Hepatocyte (in vitro differentiated cells): ENCODE data around the gene PEAK1. TPM values are rescaled to one million over a fixed set of nuclear protein-coding genes. Genes with fewer than 3 reads are reported as not detected.
"Not testable (repeated sequence)": the region's sequence is repeated elsewhere in the genome, so short reads cannot be mapped to it uniquely, and the experiment has no call there.

Experiments
- DNase-seq: peaks from one replicate; pipeline ENCODE4 v3.0.0-alpha.2; 2016; ENCODE audit warnings: low spot score
- H2AFZ ChIP-seq: fragments of 200-600 bp; sonication (generic); 2 replicates; pipeline ENCODE4 v1.6.0; 2016; ENCODE audit warnings: antibody characterized with exemption, mild to moderate bottlenecking
- H3K27ac ChIP-seq: fragments of 200-600 bp; sonication (generic); 2 replicates; pipeline ENCODE4 v1.5.1; 2016; ENCODE audit warnings: mild to moderate bottlenecking
- H3K27me3 ChIP-seq: fragments of 200-600 bp; sonication (generic); 2 replicates; pipeline ENCODE4 v1.6.1; 2016
- H3K36me3 ChIP-seq: fragments of 200-600 bp; sonication (generic); replicated peaks from 2 replicates; pipeline ENCODE4 v1.5.1; 2016; ENCODE audit warnings: low read depth; ENCODE audit not compliant: insufficient read depth
- H3K4me1 ChIP-seq: fragments of 200-600 bp; sonication (generic); 2 replicates; pipeline ENCODE4 v1.5.1; 2016; ENCODE audit warnings: mild to moderate bottlenecking, moderate library complexity; ENCODE audit not compliant: insufficient read depth
- H3K4me2 ChIP-seq: fragments of 200-600 bp; sonication (generic); 2 replicates; pipeline ENCODE4 v1.6.0; 2016
- H3K4me3 ChIP-seq: fragments of 200-600 bp; sonication (generic); 2 replicates; pipeline ENCODE4 v1.5.1; 2016; ENCODE audit warnings: mild to moderate bottlenecking
- H3K79me2 ChIP-seq: fragments of 200-600 bp; sonication (generic); 2 replicates; pipeline ENCODE4 v1.6.0; 2017; ENCODE audit warnings: mild to moderate bottlenecking
- H3K9me2 ChIP-seq: fragments of 200-600 bp; sonication (generic); replicated peaks from 2 replicates; pipeline ENCODE4 v1.6.0; 2017; ENCODE audit warnings: mild to moderate bottlenecking; ENCODE audit not compliant: insufficient read depth
- H3K9me3 ChIP-seq: fragments of 200-600 bp; sonication (generic); 2 replicates; pipeline ENCODE4 v1.5.1; 2016; ENCODE audit warnings: low read depth, mild to moderate bottlenecking
- H4K20me1 ChIP-seq: fragments of 200-600 bp; sonication (generic); 2 replicates; pipeline ENCODE4 v1.6.0; 2016; ENCODE audit warnings: mild to moderate bottlenecking; ENCODE audit not compliant: insufficient read depth, poor library complexity, severe bottlenecking
- EZH2 ChIP-seq: fragments of 200-600 bp; sonication (generic); IDR thresholded peaks from 2 replicates; pipeline ENCODE4 v1.6.1; 2016; ENCODE audit warnings: antibody characterized with exemption, mild to moderate bottlenecking, borderline replicate concordance
- EZH2phosphoT487 ChIP-seq: fragments of 200-600 bp; sonication (generic); IDR thresholded peaks from one replicate; pipeline ENCODE4 v1.6.1; 2018; ENCODE audit warnings: antibody characterized with exemption, mild to moderate bottlenecking, low read depth, moderate library complexity; ENCODE audit not compliant: unreplicated experiment, severe bottlenecking
- WGBS: methylation state at CpG from one replicate; pipeline ENCODE4 v1.1.6; 2016; ENCODE audit warnings: low lambda C conversion rate; ENCODE audit errors: missing lambda C conversion rate; 5-methylcytosine and 5-hydroxymethylcytosine counted together
- polyA plus RNA-seq: library from polyadenylated mRNA; unstranded; fragments of >200 nt; fragmentation: Nextera tagmentation; extraction: Ambion mirVana; gene quantifications from 2 replicates; pipeline ENCODE4 v1.2.1, GENCODE V29; 2016
- total RNA-seq: library from RNA; depleted of rRNA; stranded (reverse); fragments of >200 nt; gene quantifications from 2 replicates; pipeline ENCODE4 v1.2.3, GENCODE V29; 2014
- TF ChIP-seq, protein P1 (sequence below): fragments of 200-600 bp; sonication (generic); IDR thresholded peaks from 2 replicates; pipeline ENCODE4 v1.5.1; 2016; ENCODE audit warnings: antibody characterized with exemption, mild to moderate bottlenecking; ENCODE audit not compliant: poor library complexity

PEAK1 gene
- total and polyA plus RNA-seq, 2 experiments from 2014 or later: 8.1 to 27.1 TPM

DNA sequence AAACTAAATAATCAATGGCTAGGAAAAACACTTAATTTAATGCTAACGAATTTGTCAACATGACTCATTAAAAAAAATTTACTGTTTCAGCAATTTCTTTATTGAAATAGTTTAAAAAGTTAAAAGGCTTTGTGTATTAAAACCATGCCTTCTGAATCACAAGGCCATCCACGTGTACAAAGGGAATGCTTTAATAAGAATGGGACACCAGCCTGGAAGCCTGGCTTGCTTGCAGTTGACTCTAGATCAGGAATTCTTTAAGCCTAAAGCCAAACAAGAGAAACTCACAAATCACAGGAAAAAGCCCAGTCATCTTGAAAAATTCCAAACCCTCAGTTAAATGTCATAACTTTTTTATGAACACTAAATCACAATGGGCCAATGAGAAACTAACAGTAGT lies 137.6 kb downstream of the PEAK1 start:
- DNase-seq: no peak
- H3K27me3 ChIP-seq: no peaks in the 10 kb centered on the region
- no peak overlapping the region for H3K27ac ChIP-seq
- H3K79me2 ChIP-seq: no peaks in the 10 kb centered on the region
- H3K4me2 ChIP-seq: no peak overlapping the region
- no peaks in the 10 kb centered on the region for H3K36me3 ChIP-seq
- no peaks in the 10 kb centered on the region for H4K20me1 ChIP-seq
- WGBS: 48% methylated on average over 2 of the region's 2 CpGs
- no peaks in the 10 kb centered on the region for H3K9me2 ChIP-seq
- no peaks in the 10 kb centered on the region for H3K4me1 ChIP-seq
- H3K4me3 ChIP-seq: no peak overlapping the region
- H3K9me3 ChIP-seq: no peaks in the 10 kb centered on the region
- no peak overlapping the region for H2AFZ ChIP-seq
- TF ChIP-seq, protein P1, sequence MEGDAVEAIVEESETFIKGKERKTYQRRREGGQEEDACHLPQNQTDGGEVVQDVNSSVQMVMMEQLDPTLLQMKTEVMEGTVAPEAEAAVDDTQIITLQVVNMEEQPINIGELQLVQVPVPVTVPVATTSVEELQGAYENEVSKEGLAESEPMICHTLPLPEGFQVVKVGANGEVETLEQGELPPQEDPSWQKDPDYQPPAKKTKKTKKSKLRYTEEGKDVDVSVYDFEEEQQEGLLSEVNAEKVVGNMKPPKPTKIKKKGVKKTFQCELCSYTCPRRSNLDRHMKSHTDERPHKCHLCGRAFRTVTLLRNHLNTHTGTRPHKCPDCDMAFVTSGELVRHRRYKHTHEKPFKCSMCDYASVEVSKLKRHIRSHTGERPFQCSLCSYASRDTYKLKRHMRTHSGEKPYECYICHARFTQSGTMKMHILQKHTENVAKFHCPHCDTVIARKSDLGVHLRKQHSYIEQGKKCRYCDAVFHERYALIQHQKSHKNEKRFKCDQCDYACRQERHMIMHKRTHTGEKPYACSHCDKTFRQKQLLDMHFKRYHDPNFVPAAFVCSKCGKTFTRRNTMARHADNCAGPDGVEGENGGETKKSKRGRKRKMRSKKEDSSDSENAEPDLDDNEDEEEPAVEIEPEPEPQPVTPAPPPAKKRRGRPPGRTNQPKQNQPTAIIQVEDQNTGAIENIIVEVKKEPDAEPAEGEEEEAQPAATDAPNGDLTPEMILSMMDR: no peak

DNA sequence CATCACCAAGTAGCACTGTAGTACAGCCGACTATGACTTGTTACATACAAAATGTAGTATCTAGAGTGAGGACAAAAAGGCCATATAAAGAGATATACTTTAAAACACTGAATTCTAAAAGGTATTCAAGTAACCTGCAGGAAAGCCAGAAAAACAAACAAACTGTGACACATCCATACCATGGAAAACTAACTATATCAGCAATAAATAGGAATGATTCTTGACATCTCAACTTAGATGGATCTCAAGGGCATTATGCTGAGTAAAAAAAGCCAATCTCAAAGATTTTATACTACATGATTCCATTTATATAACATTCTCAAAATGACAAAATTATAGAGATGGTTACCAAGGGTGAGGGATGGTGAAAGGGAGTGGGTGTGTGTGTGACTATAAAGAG lies 143.0 kb downstream of the PEAK1 start:
- no peak for DNase-seq
- no peaks in the 10 kb centered on the region for H3K79me2 ChIP-seq
- no peak overlapping the region for H3K4me3 ChIP-seq
- H3K9me2 ChIP-seq: no peaks in the 10 kb centered on the region
- WGBS: 97% methylated on average over 1 of the region's 1 CpG
- no peaks in the 10 kb centered on the region for H3K9me3 ChIP-seq
- H3K27ac ChIP-seq: no peak overlapping the region
- H3K27me3 ChIP-seq: no peaks in the 10 kb centered on the region
- no peaks in the 10 kb centered on the region for H4K20me1 ChIP-seq
- TF ChIP-seq EZH2 (no peak), EZH2phosphoT487 (no peak)
- TF ChIP-seq, protein P1: no peak
- H3K4me2 ChIP-seq: no peak overlapping the region
- no peaks in the 10 kb centered on the region for H3K4me1 ChIP-seq
- no peaks in the 10 kb centered on the region for H3K36me3 ChIP-seq
- H2AFZ ChIP-seq: no peak overlapping the region

DNA sequence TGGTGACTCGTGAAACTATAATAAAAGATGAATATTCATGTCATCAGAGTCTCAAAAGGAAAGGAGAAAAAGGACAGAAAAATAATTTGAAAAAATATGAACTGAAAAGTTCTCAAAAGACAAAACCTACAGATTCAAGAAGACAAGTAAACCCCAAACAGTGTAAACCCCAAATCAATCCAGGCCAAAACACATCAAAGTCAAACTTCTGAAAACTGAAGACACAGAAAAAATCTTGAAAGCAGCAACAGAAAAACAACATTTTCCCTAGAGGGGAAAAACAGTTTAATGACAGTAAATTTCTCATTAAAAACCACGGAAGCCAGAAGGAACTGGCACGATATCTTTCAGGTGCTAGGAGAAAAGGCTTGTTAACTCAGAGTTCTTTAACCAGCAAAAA lies 143.8 kb downstream of the PEAK1 start:
- H3K4me2 ChIP-seq: no peak overlapping the region
- H3K4me3 ChIP-seq: no peak overlapping the region
- H4K20me1 ChIP-seq: no peaks in the 10 kb centered on the region
- no peak overlapping the region for H3K27ac ChIP-seq
- WGBS: 79% methylated on average over 3 of the region's 3 CpGs
- H3K4me1 ChIP-seq: no peaks in the 10 kb centered on the region
- H3K27me3 ChIP-seq: no peaks in the 10 kb centered on the region
- no peaks in the 10 kb centered on the region for H3K9me2 ChIP-seq
- TF ChIP-seq, protein P1: no peak
- TF ChIP-seq EZH2 (no peak), EZH2phosphoT487 (no peak)
- H3K79me2 ChIP-seq: no peaks in the 10 kb centered on the region
- no peak overlapping the region for H2AFZ ChIP-seq
- H3K9me3 ChIP-seq: no peaks in the 10 kb centered on the region
- no peaks in the 10 kb centered on the region for H3K36me3 ChIP-seq
- no peak for DNase-seq

DNA sequence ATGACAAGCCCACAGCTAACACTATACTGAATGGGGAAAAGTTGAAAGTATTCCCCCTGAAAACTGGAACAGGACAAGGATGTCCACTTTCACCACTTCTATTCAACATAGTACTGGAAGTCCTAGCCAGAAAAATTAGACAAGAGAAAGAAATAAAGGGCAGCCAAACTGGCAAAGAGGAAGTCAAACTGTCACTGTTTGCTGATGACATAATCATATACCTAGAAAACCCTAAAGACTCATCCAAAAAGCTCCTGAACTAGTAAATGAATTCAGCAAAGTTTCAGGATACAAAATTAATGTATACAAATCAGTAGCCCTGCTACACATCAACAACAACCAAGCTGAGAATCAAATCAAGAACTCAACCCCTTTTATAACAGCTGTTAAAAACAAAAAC lies 146.8 kb downstream of the PEAK1 start:
- H3K36me3 ChIP-seq, DNase-seq, H3K4me1 ChIP-seq, H3K9me2 ChIP-seq, H3K27ac ChIP-seq, H3K4me2 ChIP-seq, H2AFZ ChIP-seq, H4K20me1 ChIP-seq, H3K9me3 ChIP-seq, H3K4me3 ChIP-seq, H3K27me3 ChIP-seq, H3K79me2 ChIP-seq: not testable (repeated sequence)
